ENCODE results near the gene OR1Q1. TPM values are rescaled to one million over a fixed set of nuclear protein-coding genes. Genes with fewer than 3 reads are reported as not detected.
"Not testable (repeated sequence)": the region's sequence is repeated elsewhere in the genome, so short reads cannot be mapped to it uniquely, and the experiment has no call there.

The OR1Q1 gene
- not detected in 2 replicates for total RNA-seq

- intact Hi-C loops (cut with micrococcal nuclease), result no loop called here
Observed at GRCh38 chr9:122614362-122614761, at the start of gene OR1Q1. OR1Q1 (plus strand) TSS chr9:122614738; CDS start chr9:122614738, 0 bp downstream.

GRCh38 chr9:122567901-122568300, 46.6 kb upstream of the OR1Q1 start:
- intact Hi-C loops (cut with micrococcal nuclease), result no loop called here

GRCh38 chr9:122572456-122572855, 42.1 kb upstream of the OR1Q1 start:
- intact Hi-C loops (cut with micrococcal nuclease), result no loop called here

GRCh38 chr9:122579874-122580273, 34.7 kb upstream of the OR1Q1 start:
- intact Hi-C loops (cut with micrococcal nuclease), result no loop called here

GRCh38 chr9:122580360-122580759, 34.2 kb upstream of the OR1Q1 start:
- intact Hi-C loops (cut with micrococcal nuclease), result no loop called here

- intact Hi-C loops (cut with micrococcal nuclease), result not testable (repeated sequence)
Observed at GRCh38 chr9:122583284-122583683, 31.3 kb upstream of the OR1Q1 start, which contains the start of gene OR1L8. OR1L8 (minus strand) TSS chr9:122583384; CDS start chr9:122568477, 14,907 bp downstream.

- intact Hi-C loops (cut with micrococcal nuclease), result no loop called here
Observed at GRCh38 chr9:122605691-122606090, 8.8 kb upstream of the OR1Q1 start.

GRCh38 chr9:122606587-122606986, 8.0 kb upstream of the OR1Q1 start:
- intact Hi-C loops (cut with micrococcal nuclease), result no loop called here

GRCh38 chr9:122609804-122610203, 4.7 kb upstream of the OR1Q1 start:
- intact Hi-C loops (cut with micrococcal nuclease), result no loop called here

GRCh38 chr9:122619996-122620395, 5.5 kb downstream of the OR1Q1 start:
- intact Hi-C loops (cut with micrococcal nuclease), result no loop called here

GRCh38 chr9:122642226-122642625, 27.7 kb downstream of the OR1Q1 start:
- intact Hi-C loops (cut with micrococcal nuclease), result no loop called here

- intact Hi-C loops (cut with micrococcal nuclease), result no loop called here
Observed at GRCh38 chr9:122656378-122656777, 41.8 kb downstream of the OR1Q1 start.

- intact Hi-C loops (cut with micrococcal nuclease), result no loop called here
Observed at GRCh38 chr9:122657527-122657926, 43.0 kb downstream of the OR1Q1 start, which contains the start of gene OR1B1. OR1B1 (minus strand) TSS chr9:122657627.

- intact Hi-C loops (cut with micrococcal nuclease), result no loop called here
Observed at GRCh38 chr9:122661416-122661815, 46.9 kb downstream of the OR1Q1 start, which contains the start of gene OR1L1. OR1L1 (plus strand) TSS chr9:122661716; CDS start chr9:122661716, 0 bp downstream.

Other genes starting within 250 kb of the OR1Q1 start
- gene PTGS1, start 243.7 kb upstream of the OR1Q1 start, total RNA-seq, result 0.27 and 0.34 TPM in 2 replicates
- gene OR1J1, start 136.8 kb upstream of the OR1Q1 start, total RNA-seq, result not detected in 2 replicates
- not detected in 2 replicates for gene OR1J2, start 103.9 kb upstream of the OR1Q1 start, total RNA-seq
- not detected in 2 replicates for gene OR1J4, start 95.6 kb upstream of the OR1Q1 start, total RNA-seq
- not detected in 2 replicates for gene OR1N1, start 87.4 kb upstream of the OR1Q1 start, total RNA-seq
- gene OR1N2, start 61.6 kb upstream of the OR1Q1 start, total RNA-seq, result not detected in 2 replicates
- gene OR1L8, start 31.4 kb upstream of the OR1Q1 start, total RNA-seq, result not detected in 2 replicates
- gene OR1B1, start 42.9 kb downstream of the OR1Q1 start, total RNA-seq, result not detected in 2 replicates
- gene OR1L1, start 47.0 kb downstream of the OR1Q1 start, total RNA-seq, result not detected in 2 replicates
- gene OR1L3, start 60.4 kb downstream of the OR1Q1 start, total RNA-seq, result not detected in 2 replicates
- gene OR1L4, start 109.3 kb downstream of the OR1Q1 start, total RNA-seq, result not detected in 2 replicates
- gene OR1L6, start 127.6 kb downstream of the OR1Q1 start, total RNA-seq, result not detected in 2 replicates
- not detected in 2 replicates for gene OR5C1, start 174.2 kb downstream of the OR1Q1 start, total RNA-seq
- not detected in 2 replicates for gene OR1K1, start 185.4 kb downstream of the OR1Q1 start, total RNA-seq
- 23.7 and 23.8 TPM in 2 replicates for gene PDCL, start 213.8 kb downstream of the OR1Q1 start, total RNA-seq

Data from T-helper 1 cell treated with Interleukin-12 subunit alpha and Interleukin-12 subunit beta and Interleukin-4 antibody, amounts not matched to agents 30 ng/mL and 1 ng/mL, for 36 hours (primary cell).